Subcutaneous adipose tissue (tissue), 4 donors: ENCODE measurements around the gene RPUSD1. TPM values are rescaled to one million over a fixed set of nuclear protein-coding genes. Genes with fewer than 3 reads are reported as not detected.

Experiments
- CTCF ChIP-seq: fragments of 450-650 bp; IDR thresholded peaks from one replicate; pipeline ENCODE4 v1.5.1; 2016; ENCODE audit warnings: low read depth, mild to moderate bottlenecking, control low read depth, antibody characterized with exemption, moderate library complexity
- total RNA-seq, 4 donors: library from RNA; depleted of rRNA; stranded (reverse); fragments of >200 nt; gene quantifications; one replicate each; pipeline ENCODE4 v1.1.0, GENCODE V29; 2016

The RPUSD1 gene
- total RNA-seq, 4 donors from 2014 or later, result 9.9 to 13.0 (median 11.7) TPM

- TF ChIP-seq CTCF, result no peak
Measured at GRCh38 chr16:830107-830870, 42.1 kb upstream of the RPUSD1 start.

GRCh38 chr16:828891-829290 lies 40.7 kb upstream of the RPUSD1 start:
- no peak for TF ChIP-seq CTCF

GRCh38 chr16:827513-827912 lies 39.3 kb upstream of the RPUSD1 start:
- TF ChIP-seq CTCF, result no peak

- TF ChIP-seq CTCF, result no peak
Measured at GRCh38 chr16:825341-826061, 37.3 kb upstream of the RPUSD1 start.

- no peak for TF ChIP-seq CTCF
Measured at GRCh38 chr16:824601-825000, 36.4 kb upstream of the RPUSD1 start.

GRCh38 chr16:824194-824593 lies 36.0 kb upstream of the RPUSD1 start:
- TF ChIP-seq CTCF, result no peak

GRCh38 chr16:822909-823297 lies 34.7 kb upstream of the RPUSD1 start:
- TF ChIP-seq CTCF, result no peak
